Epithelial cell of prostate (primary cell): ENCODE results near the gene NUBPL.
"Not testable (repeated sequence)": the region's sequence is repeated elsewhere in the genome, so short reads cannot be mapped to it uniquely, and the experiment has no call there.

Source experiments
- DNase-seq: peaks from one replicate; pipeline ENCODE4 v3.0.0-alpha.2; 2011; ENCODE audit warnings: low read depth, low spot score
- H3K27ac ChIP-seq: fragments of 450-650 bp; 2 replicates; pipeline ENCODE4 v1.5.1; 2017; ENCODE audit warnings: mild to moderate bottlenecking

NUBPL gene

DNA sequence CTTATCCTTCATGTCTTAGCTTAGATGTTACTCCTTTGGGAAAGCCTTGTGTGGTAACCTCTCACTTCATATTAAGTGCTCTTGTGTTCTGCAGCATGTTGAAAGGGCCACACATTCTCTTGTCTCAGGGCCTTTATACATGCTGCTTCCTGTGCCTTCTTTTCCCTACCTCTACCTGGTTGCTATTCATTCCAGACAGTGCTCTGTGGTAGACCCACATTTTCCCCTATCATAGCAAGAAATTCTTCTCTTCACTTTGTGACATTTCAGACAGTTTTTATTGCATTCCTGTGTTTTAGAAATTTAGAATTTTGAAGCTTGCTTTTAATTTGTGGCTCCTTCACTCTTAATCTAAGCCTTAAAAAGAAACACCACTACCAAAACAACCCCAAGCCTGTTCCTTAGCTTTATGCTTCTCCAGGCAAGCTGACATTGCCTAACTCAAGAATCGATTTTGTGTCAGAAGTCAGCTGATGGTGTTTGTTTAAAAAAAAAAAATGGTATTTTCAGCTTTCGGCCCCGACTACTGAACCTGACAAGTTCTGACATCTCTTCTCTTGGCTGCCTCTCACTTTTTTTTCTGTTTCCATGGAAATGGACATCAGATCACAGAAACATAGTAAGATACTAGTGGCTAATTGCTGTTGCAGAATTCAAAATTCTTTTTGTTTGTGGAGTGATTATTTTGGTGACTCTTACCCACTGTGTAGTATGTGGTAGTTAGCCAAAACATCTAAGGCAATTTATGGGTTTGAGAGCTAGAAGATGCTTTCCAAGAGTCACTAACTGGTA, 156.3 kb downstream of the NUBPL start:
- DNase-seq = no peak
- H3K27ac ChIP-seq = no peak overlapping the region

DNA sequence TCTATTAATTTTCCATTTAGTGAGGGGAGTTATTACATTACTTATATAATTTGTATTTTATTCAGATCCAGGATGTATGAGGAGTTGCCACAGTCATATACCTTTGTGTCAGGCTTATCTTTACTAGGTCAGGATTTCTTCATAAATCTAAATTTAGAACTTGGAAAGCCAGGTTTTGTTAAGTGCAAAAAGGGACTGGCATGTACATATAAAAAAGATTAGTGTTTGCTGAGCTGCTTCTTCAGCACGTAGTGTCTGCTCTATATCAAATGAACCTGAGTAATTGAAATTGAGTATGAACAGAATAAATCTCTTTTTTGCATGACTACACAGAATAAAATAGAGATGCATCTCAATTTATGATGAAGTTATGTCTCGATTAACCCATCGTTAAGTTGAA, 157.4 kb downstream of the NUBPL start:
- no peak overlapping the region for H3K27ac ChIP-seq
- DNase-seq = no peak

DNA sequence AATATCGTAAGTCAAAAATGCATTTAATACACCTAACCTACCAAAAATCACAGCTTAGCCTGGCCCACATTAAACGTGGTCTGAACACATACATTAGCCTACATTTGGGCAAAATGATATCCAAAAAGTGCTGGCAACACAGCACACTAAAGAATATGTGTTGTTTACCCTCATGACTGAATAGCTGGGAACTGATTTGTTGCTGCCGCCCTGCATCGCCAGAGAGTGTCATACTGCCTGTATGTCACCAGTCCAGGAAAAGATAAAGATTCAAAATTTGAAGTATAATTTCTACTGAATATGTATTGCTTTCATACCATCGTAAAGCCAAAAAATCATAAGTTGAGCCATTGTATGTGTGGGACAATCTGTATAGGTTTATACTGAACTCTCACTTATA, 157.8 kb downstream of the NUBPL start:
- DNase-seq = no peak

DNA sequence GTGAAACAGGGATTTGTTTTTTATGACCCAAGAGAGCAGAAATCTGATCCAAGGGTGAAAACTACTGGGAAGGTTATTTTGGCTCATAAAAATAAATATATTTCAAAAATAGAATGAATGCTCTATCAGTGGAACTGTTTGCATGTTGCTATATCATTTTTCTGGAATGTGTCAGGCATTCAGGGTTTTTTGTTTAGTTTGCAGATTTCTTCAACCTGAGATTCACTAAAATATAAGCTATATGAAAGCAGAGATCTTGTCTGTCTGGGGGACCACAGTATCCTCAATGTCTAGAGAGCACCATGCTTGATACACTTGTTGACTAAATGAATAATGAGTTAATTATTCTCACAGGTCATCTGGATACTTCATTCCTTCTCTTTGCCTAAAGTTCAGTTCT, 165.1 kb downstream of the NUBPL start:
- H3K27ac ChIP-seq = no peak overlapping the region
- no peak for DNase-seq

More for the DNA sequence above, 157.8 kb downstream of the NUBPL start:
- H3K27ac ChIP-seq = no peak overlapping the region

DNA sequence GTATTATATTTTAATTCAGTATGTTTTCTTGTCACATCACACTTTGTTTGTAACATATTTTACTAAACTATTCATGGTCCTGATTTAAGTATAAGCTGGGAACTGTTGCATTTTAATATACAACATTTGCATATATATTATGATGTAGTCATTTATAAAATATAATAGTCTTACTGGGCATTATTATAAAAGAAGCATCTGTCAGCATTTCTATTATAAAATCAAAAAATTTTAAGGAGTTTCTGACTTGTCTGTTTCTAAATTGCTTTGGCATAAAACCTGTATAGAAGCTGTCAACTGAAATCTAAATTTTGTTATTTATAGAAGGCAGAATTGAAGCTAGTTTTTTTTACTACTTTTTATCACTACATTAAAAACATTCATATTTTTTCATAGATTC, 166.6 kb downstream of the NUBPL start:
- H3K27ac ChIP-seq = no peak overlapping the region
- no peak for DNase-seq

DNA sequence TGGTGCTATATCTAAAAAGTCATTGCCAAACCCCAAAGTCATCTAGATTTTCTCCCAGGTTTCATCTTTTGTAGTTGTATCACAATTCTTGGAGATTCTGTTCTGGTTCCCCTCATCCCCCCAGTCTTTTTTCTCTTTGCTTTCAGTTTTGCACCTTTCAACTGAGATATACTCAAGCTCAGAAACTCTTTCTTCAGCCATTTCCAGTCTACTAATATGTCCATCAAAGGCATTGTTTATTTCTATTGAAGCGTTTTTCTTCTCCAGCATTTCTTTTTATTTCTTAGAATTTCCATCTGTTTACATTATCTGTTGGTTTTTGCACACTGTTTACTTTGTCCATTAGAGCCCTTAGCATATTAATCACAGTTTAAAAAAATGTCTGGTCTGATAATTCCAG, 179.5 kb downstream of the NUBPL start:
- no peak for DNase-seq
- H3K27ac ChIP-seq = no peak overlapping the region

DNA sequence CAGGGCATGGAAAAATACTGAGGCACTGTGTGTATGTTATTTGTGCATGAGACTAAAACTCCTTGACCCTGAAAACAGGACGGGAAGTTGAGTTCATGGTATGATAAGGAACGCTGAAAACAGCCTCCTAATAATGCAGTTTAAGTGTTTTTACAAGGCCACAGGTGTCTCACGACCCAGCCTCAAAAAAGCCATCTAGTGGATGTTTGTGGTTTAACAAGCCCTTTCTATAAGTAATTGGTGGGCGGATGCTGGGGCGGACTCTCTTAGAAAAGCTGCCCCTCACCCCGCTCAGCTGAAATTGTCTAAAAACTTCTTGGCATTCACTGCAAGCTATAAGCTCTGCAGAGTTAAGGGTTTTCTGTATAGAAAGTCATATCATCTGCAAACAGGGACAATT, 184.5 kb downstream of the NUBPL start:
- no peak overlapping the region for H3K27ac ChIP-seq
- no peak for DNase-seq

DNA sequence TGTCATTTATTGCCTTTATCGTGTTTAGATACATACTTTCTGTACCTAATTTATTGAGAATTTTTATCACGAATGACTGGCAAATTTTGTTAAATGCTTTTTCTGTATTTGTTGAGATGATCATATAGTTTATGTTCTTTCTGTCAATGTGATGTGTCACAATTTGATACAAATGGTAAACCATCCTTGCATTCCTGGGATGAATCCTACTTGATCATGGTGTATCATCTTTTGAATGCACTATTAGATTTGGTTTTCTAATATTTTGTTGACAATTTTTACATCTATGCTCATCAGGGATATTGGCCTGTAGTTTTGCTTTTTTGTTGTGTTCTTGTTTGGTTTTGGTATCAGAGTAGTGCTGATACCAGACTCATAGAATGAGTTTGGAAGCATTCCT, 185.1 kb downstream of the NUBPL start:
- DNase-seq = no peak
- no peak overlapping the region for H3K27ac ChIP-seq

DNA sequence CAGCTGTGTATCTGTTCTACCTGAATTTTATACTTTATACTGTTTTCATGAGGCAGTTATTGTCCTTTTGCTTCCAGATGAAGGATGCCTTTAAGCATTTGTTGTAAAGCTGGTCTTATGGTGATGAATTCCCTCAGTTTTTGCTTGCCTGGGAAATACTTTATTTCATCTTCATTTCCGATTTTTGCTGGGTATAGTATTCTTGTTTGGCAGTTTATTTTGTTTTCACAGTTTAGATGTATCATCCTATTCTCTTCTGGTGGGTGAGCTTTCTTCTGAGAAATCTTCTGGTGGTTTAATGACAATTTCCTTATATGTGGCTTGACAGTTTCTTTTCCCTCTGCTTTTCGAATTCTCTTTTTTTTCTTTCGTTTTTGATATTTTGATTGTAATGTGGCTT, 188.1 kb downstream of the NUBPL start:
- no peak overlapping the region for H3K27ac ChIP-seq
- no peak for DNase-seq

DNA sequence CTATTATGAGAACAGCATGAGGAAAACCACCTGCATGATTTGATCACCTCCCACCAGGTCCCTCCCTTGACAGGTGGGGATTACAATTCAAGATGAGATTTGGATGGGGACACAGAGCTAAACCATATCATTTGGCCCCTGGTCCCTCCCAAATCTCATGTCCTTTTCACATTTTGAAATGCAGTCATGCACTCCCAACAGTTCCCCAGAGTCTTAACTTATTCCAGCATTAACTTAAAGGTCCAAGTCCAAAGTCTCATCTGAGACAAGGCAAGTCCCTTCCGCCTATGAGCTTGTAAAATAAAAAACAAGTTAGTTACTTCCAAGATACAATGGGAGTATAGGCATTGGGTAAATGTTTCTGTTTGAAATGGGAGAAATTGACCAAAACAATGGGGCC, 189.8 kb downstream of the NUBPL start:
- not testable (repeated sequence) for DNase-seq, H3K27ac ChIP-seq

DNA sequence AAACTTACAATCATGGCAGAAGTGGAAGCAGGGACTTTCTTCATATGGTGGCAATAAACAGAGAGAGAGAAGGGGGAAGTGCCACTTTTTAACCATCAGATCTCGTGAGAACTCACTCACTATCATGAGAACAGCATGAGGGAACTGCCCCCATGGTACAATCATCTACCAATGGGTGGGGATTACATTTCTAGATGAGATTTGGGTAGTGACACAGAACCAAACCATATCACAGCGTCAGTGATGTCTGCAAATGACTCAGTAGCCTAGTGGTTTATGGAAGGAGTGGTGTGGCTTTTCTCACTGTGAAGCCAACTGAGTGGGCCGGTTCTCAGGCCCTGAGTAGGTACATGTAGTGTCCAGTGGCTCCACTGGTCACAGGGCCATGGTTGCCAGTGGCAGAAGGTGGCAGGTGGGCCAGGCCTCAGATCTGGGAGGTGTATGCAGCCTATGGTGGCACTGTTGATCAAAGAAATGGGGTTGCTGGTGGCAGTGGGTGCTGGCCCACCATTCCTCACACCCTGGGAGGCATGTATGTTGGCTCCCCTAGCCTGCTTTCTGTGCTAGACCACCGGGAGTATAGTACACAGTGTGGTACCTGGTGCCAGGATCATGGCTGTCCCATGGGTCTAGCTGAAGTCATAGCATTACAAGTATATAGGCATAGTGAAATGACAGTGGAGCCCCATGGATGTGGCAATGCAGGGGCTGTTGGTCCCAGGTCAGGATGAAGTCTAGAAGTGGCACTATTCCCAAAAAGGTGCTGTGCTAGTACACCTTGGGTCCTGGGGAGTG, 191.9 kb downstream of the NUBPL start:
- no peak for DNase-seq
- no peak overlapping the region for H3K27ac ChIP-seq

DNA sequence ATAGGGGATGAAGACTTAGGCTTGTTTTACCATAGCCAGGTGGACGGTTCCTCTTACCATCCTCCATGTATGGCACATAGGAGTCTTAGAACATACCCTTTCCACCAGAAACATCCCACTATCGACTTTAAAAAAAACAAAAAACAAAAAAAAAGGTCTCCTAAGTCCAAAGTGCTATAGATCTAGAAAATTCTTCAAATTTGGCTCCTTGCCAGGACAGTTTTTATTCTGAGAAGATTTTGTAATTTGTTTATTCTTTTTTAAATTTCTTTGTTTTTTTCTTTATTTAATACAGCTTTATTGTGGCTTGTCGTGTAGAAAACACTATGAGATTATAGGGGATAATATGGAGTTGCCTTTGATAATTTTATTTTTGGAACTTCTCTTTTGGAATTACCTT, 197.7 kb downstream of the NUBPL start:
- DNase-seq = no peak

DNA sequence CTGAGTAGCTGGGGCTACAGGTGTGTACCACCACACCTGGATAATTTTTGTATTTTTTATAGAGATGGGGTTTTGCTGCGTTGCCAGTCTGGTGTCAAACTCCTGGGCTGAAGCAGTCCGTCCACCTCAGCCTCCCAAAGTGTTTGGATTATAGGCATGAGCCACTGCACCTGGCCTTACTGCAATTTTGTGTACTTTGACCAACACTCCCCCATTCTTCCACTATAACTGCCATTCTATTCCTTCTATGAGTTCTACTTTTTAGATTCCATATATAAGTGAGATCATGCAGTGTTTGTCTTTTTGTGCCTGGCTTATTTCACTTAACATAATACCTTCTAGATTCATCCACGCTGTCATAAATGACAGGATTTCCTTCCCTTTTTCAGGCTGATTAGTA, 199.1 kb downstream of the NUBPL start:
- DNase-seq = no peak
- no peak overlapping the region for H3K27ac ChIP-seq

More for the DNA sequence above, 197.7 kb downstream of the NUBPL start:
- H3K27ac ChIP-seq = no peak overlapping the region

DNA sequence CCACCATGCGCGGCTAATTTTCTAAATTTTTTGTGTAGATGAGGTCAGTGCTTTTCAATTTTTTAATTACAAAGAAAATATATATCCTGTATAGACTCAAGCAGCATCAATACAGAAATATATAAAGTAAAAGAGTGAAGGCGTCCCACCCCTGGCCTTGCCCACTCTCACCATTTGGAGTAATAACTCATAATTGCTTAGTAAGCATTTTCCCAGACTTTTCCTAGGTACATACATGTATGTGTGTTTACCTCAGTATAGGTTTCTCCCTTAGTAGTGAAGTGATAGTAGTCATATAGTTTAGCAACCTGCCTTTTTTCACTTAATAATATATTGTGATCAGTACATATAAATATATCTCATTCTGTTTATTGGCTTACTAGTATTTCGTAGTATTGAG, 200.1 kb downstream of the NUBPL start:
- H3K27ac ChIP-seq = no peak overlapping the region
- DNase-seq = no peak

DNA sequence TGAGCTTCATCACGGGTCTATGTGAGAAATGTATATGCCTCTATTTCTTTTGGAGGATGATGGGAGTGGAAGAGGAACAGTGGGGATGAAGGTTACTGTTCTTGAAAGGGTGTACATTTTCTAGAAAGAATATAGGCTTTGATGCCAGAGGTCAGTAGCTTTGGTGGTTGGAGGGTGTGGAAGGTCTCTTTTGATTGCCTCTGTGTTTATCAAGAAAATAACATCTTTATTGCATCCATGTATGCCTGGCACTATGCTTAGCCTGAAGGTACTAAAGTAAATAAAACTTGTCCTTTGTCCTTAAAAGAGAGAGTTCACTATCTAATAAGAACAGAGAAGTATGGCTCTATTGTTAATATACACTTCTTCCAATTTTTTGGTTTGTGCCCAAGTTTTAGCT, 201.8 kb downstream of the NUBPL start:
- no peak for DNase-seq
- no peak overlapping the region for H3K27ac ChIP-seq

DNA sequence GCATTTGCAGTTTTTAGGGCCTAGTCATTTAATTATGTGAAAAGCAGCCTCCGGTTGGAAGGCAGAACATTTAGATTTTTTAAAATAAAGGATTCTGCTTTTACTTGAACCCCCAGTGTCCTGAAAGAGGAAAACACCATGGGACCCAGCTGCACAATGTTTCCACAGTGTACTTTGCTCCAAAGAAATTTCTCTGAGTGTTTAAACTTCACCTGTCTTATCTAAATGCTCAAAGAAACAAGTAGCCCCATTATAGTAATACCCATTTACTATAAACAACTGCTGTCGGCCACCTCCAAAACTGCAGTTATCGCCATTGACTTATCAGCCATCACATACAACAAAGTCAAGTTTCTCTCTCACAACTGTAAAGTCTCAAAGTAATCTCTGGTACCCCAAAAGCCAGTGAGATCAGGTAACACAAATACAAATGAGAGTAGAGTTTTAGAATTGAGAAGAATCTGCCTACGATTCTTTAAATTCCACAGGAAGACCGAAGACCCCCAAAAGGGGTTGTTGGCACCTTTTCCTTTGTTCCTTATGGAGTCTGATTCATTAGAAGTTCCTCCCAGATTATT, 205.2 kb downstream of the NUBPL start:
- DNase-seq = no peak
- H3K27ac ChIP-seq = no peak overlapping the region

DNA sequence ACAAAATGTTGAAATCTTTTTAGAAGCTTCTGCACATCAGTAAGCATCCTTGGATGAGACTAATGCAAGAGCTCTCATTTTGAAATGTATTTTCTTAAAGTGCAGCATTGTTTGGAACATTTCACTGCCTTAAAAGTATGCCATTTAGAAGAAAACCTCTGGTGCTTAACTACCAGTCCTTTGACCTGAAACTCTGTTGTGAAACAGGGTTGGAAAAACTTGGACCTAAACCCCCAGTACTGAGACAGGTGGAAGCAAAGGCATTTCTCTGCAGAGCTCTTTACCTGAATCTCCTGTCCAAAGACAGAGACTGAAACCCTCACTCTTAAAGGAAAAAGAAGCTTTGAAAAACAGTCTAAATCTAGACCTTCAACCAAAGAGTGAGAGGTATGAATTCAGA, 207.2 kb downstream of the NUBPL start:
- no peak for DNase-seq
- no peak overlapping the region for H3K27ac ChIP-seq

DNA sequence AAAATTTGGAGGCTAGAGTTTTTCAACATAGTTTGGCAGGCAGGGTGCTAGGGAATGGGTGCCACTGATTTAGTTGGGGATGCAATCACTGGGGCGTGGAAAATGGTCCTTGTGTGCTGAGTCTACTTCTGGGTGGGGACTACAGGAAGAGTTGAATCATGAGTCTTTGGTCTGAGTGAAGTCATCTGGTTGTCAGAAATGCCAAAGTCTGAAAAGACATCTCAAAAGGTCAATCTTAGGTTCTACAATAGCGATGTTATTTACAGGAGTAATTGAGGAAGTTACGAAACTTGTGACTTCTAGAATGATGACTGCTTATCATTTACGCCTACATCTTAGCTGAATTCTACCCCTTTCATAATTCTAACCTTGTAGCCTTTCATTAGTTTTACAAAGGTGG, 209.1 kb downstream of the NUBPL start:
- no peak for DNase-seq
- H3K27ac ChIP-seq = no peak overlapping the region

DNA sequence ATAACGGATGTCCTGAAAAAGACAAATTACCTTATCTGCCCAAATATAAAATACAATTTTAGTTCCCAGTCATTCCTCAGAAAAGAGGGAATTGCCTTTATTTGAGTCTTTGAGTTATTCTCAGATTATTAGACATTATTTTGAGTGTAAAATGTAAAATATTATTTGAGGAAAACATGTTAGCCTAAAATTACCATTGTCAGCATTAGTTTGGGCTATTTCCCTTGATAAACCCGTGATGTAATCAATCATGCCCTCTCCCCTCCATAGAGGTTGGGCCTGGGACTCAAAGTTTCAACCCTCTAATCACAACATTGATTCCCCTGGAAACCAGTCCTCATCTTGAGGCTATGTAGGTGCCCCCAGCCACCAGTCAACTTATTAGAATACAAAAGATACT, 213.4 kb downstream of the NUBPL start:
- DNase-seq = no peak

DNA sequence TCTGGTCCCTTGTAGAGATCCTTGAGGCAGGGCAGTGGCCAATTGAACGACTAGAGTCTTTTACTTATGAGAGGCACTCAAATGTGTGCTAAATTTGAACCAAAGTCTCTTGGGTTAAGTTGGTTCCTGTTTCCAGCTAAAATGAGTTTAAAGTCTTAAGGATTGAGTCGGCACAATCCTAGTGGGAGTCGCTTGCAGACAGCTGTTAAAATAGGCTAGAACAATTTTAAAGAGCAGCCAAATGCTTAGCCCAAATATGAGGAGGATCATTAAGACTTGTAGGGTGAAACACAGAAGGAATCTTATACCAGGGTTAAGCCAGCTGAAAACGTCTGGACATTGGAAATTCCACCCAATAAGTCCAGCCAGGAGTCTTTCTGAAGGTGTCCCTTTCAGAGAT, 216.1 kb downstream of the NUBPL start:
- H3K27ac ChIP-seq = no peak overlapping the region
- no peak for DNase-seq

More for the DNA sequence above, 213.4 kb downstream of the NUBPL start:
- H3K27ac ChIP-seq = no peak overlapping the region

DNA sequence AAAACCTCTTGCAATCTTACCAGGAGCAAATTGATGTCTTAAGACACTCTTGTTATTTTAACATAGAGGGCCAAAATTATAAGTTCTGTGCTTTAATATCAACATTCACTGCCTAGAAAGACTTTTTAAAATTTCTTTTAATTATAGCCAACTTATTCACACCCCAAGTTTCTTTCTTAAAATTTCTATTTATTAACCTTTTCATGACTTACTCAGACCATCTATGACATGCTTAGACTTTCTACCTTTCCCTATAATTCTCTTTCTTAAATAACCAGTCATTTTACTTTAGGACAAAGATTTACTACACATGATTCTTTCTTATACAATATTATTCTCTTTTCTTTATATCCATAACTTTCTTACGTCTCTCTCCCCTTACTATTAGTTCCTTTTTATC, 220.4 kb downstream of the NUBPL start:
- no peak for DNase-seq
- H3K27ac ChIP-seq = no peak overlapping the region
